ENCODE data around the gene SMIM1.
"Not testable (repeated sequence)": the region's sequence is repeated elsewhere in the genome, so short reads cannot be mapped to it uniquely, and the experiment has no call there.

SMIM1 gene

GRCh38 chr1:3796215-3797061 lies 23.9 kb downstream of the SMIM1 start, which contains the start of gene LRRC47:
TSS of gene LRRC47 (minus strand) at chr1:3796498. CDS start at chr1:3796476, 22 bp downstream.
- DNase-seq (ENCODE audit: low read depth) = peak; percentile 90

- DNase-seq (ENCODE audit: low read depth) = no peak
These were observed 27.6 kb downstream of the SMIM1 start for GRCh38 chr1:3799976-3800685.

GRCh38 chr1:3800795-3801194 lies 28.2 kb downstream of the SMIM1 start:
- DNase-seq (ENCODE audit: low read depth) = not testable (repeated sequence)

- DNase-seq (ENCODE audit: low read depth) = no peak
These were observed 31.5 kb downstream of the SMIM1 start for GRCh38 chr1:3803905-3804626.

- DNase-seq (ENCODE audit: low read depth) = not testable (repeated sequence)
These were observed 32.0 kb downstream of the SMIM1 start for GRCh38 chr1:3804627-3804944.

GRCh38 chr1:3805038-3805437 lies 32.5 kb downstream of the SMIM1 start:
- DNase-seq (ENCODE audit: low read depth) = no peak

- DNase-seq (ENCODE audit: low read depth) = no peak
These were observed 35.2 kb downstream of the SMIM1 start for GRCh38 chr1:3807769-3808168.

- DNase-seq (ENCODE audit: low read depth) = no peak
These were observed 37.1 kb downstream of the SMIM1 start for GRCh38 chr1:3809680-3810079.

- not testable (repeated sequence) for DNase-seq (ENCODE audit: low read depth)
These were observed 37.7 kb downstream of the SMIM1 start for GRCh38 chr1:3810149-3810761.

GRCh38 chr1:3811595-3811911 lies 39.0 kb downstream of the SMIM1 start:
- DNase-seq (ENCODE audit: low read depth) = no peak

GRCh38 chr1:3814065-3814464 lies 41.5 kb downstream of the SMIM1 start:
- no peak for DNase-seq (ENCODE audit: low read depth)

- DNase-seq (ENCODE audit: low read depth) = no peak
These were observed 42.4 kb downstream of the SMIM1 start for GRCh38 chr1:3814771-3815561.

- DNase-seq (ENCODE audit: low read depth) = no peak
These were observed 44.0 kb downstream of the SMIM1 start for GRCh38 chr1:3816331-3817137.

GRCh38 chr1:3817138-3817740 lies 44.7 kb downstream of the SMIM1 start:
- DNase-seq (ENCODE audit: low read depth) = no peak

- no peak for DNase-seq (ENCODE audit: low read depth)
These were observed 45.5 kb downstream of the SMIM1 start for GRCh38 chr1:3817821-3818597.

GRCh38 chr1:3819771-3820200 lies 47.2 kb downstream of the SMIM1 start:
- DNase-seq (ENCODE audit: low read depth) = no peak

- no peak for DNase-seq (ENCODE audit: low read depth)
These were observed 47.8 kb downstream of the SMIM1 start for GRCh38 chr1:3820316-3820715.

- DNase-seq (ENCODE audit: low read depth) = no peak
These were observed 48.5 kb downstream of the SMIM1 start for GRCh38 chr1:3821004-3821403.

- DNase-seq (ENCODE audit: low read depth) = no peak
These were observed 48.9 kb downstream of the SMIM1 start for GRCh38 chr1:3821447-3821846.

GRCh38 chr1:3821908-3822307 lies 49.4 kb downstream of the SMIM1 start:
- no peak for DNase-seq (ENCODE audit: low read depth)
